Erythroblast (primary cell): ENCODE measurements around the gene LARGE1.

Source experiments
- GATA1 ChIP-seq: IDR thresholded peaks from 2 replicates; pipeline ENCODE4 v1.6.1; 2011; ENCODE audit warnings: low read depth, mild to moderate bottlenecking, control low read depth, low read length, moderate library complexity
- POLR2A ChIP-seq: IDR thresholded peaks from 2 replicates; pipeline ENCODE4 v1.6.1; 2011; ENCODE audit warnings: mild to moderate bottlenecking, low read length

- TF ChIP-seq POLR2A: no peak
- TF ChIP-seq GATA1: no peak
Observed at GRCh38 chr22:33354928-33355327, 565.3 kb downstream of the LARGE1 start.
